Measurements from ENCODE around the gene TST. TPM values are rescaled to one million over a fixed set of nuclear protein-coding genes. Genes with fewer than 3 reads are reported as not detected.

The TST gene
- total and polyA plus RNA-seq, 2 of the 8 experiments (the other 6 are each of a cell fraction or from before 2014, with no cell fraction given) = 22.6 to 61.6 TPM

DNA sequence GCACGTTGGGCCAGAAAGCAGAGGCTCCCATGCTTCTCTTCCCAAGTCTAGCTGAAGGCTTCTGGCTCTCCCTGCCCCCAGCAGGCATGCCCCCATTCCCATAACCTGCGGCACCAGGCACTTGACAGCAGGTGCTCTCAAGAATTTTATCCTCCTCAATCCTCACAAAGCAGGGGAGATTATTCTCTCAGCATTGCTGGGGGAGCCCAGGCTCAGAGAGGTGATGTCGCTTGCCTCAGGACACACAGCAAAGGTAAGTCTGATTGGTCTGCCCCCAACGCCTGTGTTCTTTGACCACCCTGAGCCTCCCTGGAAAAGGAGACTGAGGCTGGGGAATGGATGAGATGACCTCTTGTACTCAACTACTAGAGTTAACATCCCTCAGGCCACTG, 4.8 kb downstream of the TST start:
- CTCF ChIA-PET (ENCODE audit: partially characterized antibody) = interaction anchor here (0.9 to 1.8 kb wide), 6 partner anchors 9 to 50 kb away, joined by 3 to 5 read pairs (median 4); no protein-coding TSS in a partner anchor
- 90% methylated on average over 4 of the region's 4 CpGs; no CpG with 5 or more reads in 1 of the 2 experiments for WGBS, 2 experiments (ENCODE audit: extremely low coverage in 1 of 2, insufficient coverage in 1 of 2, insufficient read length in 1 of 2, insufficient replicate concordance in 2 of 2, low coverage in 1 of 2, low lambda C conversion rate in 2 of 2, missing lambda C conversion rate in 1 of 2)
- no peak overlapping the region for H3K23ac ChIP-seq (ENCODE audit: insufficient read length)
- no peak overlapping the region for H3K18ac ChIP-seq (ENCODE audit: extremely low read depth, low read length)
- no peak overlapping the region for H2BK20ac ChIP-seq (ENCODE audit: low read length)
- H3K23me2 ChIP-seq (ENCODE audit: low read depth, low read length) = peaks cover 6% of the 10 kb centered on the region; the same call in 1 of the 2 replicates
- H4K8ac ChIP-seq (ENCODE audit: extremely low read depth, insufficient read depth, low read length) = no peak overlapping the region
- H4K5ac ChIP-seq (ENCODE audit: insufficient read length, low read depth, low read length) = no peak overlapping the region
- peaks cover 0 to 13% (median 1%) of the 10 kb centered on the region in 4 experiments; a peak in 2 of 8 replicates for H3K36me3 ChIP-seq (ENCODE audit: control insufficient read depth in 2 of 4, insufficient read depth in 4 of 4, low read length in 3 of 4)
- H2AK5ac ChIP-seq (ENCODE audit: low read depth, low read length) = no peak overlapping the region
- no peak overlapping the region for H3K4me2 ChIP-seq (ENCODE audit: insufficient read depth in 1 of 2, low read depth in 2 of 2, low read length in 2 of 2)
- H3K9me3 ChIP-seq (ENCODE audit: insufficient read depth in 2 of 2, low read depth in 1 of 2, low read length in 1 of 2) = no peaks in the 10 kb centered on the region
- no peaks in the 10 kb centered on the region; the same call in 1 of the 2 replicates for H3K79me1 ChIP-seq (ENCODE audit: low read depth, low read length)
- TF ChIP-seq TBP (IDR thresholded peaks at IDR 0.05; ENCODE audit: low read depth, low read length) = no peak
- TF ChIP-seq SP1 (IDR thresholded peaks at IDR 0.05; ENCODE audit: low read depth, low read length) = no peak
- no peak for TF ChIP-seq POU5F1 (IDR thresholded peaks at IDR 0.05; ENCODE audit: low read depth, low read length)
- TF ChIP-seq CREB1 (IDR thresholded peaks at IDR 0.05) = no peak
- no peak for TF ChIP-seq JUN (IDR thresholded peaks at IDR 0.05; ENCODE audit: low read depth, low read length)
- TF ChIP-seq TAF7 (optimal IDR thresholded peaks at IDR 0.05; ENCODE audit: borderline replicate concordance, low read depth, low read length) = no peak
- TF ChIP-seq, protein P1, sequence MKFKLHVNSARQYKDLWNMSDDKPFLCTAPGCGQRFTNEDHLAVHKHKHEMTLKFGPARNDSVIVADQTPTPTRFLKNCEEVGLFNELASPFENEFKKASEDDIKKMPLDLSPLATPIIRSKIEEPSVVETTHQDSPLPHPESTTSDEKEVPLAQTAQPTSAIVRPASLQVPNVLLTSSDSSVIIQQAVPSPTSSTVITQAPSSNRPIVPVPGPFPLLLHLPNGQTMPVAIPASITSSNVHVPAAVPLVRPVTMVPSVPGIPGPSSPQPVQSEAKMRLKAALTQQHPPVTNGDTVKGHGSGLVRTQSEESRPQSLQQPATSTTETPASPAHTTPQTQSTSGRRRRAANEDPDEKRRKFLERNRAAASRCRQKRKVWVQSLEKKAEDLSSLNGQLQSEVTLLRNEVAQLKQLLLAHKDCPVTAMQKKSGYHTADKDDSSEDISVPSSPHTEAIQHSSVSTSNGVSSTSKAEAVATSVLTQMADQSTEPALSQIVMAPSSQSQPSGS (IDR thresholded peaks at IDR 0.05; ENCODE audit: low read length) = no peak
- no peak for TF ChIP-seq ZNF274 (IDR thresholded peaks at IDR 0.05; ENCODE audit: borderline replicate concordance, extremely low read depth, low read length)
- TF ChIP-seq JUND (IDR thresholded peaks at IDR 0.05; ENCODE audit: low read length) = no peak
- TF ChIP-seq CHD1 (IDR thresholded peaks at IDR 0.05; ENCODE audit: low read depth, low read length) = no peak
- H3K27me3 ChIP-seq (replicated peaks in 1 of 4; ENCODE audit: control insufficient read depth in 3 of 4, extremely low read depth in 1 of 4, insufficient read depth in 3 of 4, low read length in 3 of 4) = no peaks in the 10 kb centered on the region
- no peak overlapping the region for H4K91ac ChIP-seq (replicated peaks; ENCODE audit: insufficient read length, low read length)
- H3K4me3 ChIP-seq (ENCODE audit: extremely low read depth in 1 of 4, insufficient read depth in 2 of 4, low read depth in 3 of 4, low read length in 4 of 4) = no peak overlapping the region
- POLR2A ChIA-PET (ENCODE audit: partially characterized antibody) = interaction anchor here (0.9 to 1.6 kb wide), 5 partner anchors 10 to 29 kb away, joined by 3 to 4 read pairs (median 3); no protein-coding TSS in a partner anchor
- DNase-seq (ENCODE audit: low read depth in 1 of 2, low spot score in 2 of 2) (no peak), FAIRE-seq (no peak)
- H4K20me1 ChIP-seq (replicated peaks in 1 of 2; ENCODE audit: control insufficient read depth in 1 of 2, insufficient read depth in 2 of 2, low read length in 2 of 2) = peaks cover 6 to 27% of the 10 kb centered on the region in 2 experiments
- H3K4me1 ChIP-seq (replicated peaks in 1 of 4; ENCODE audit: control insufficient read depth in 3 of 4, insufficient read depth in 4 of 4, low read length in 3 of 4) = peaks cover 0 to 16% (median 6%) of the 10 kb centered on the region in 4 experiments; a peak in 6 of 7 replicates
- H2BK15ac ChIP-seq (ENCODE audit: low read length) = no peak overlapping the region
- H3K56ac ChIP-seq (replicated peaks; ENCODE audit: insufficient read length, low read depth, low read length) = no peak overlapping the region
- no peak overlapping the region for H3K14ac ChIP-seq (ENCODE audit: insufficient read length)
- H3K4ac ChIP-seq (replicated peaks; ENCODE audit: insufficient read length, low read depth, low read length) = no peak overlapping the region
- no peak overlapping the region for H3K27ac ChIP-seq (ENCODE audit: low read depth, low read length)
- no peak overlapping the region for H2BK5ac ChIP-seq (ENCODE audit: low read depth, low read length)
- no peak overlapping the region for H2BK120ac ChIP-seq (replicated peaks; ENCODE audit: low read depth, low read length)
- H2AFZ ChIP-seq (ENCODE audit: low read length) = no peak overlapping the region
- no peak overlapping the region for H2BK12ac ChIP-seq (ENCODE audit: low read depth, low read length)
- H3K9ac ChIP-seq (replicated peaks in 1 of 4; ENCODE audit: extremely low read depth in 1 of 4, low read depth in 3 of 4, low read length in 3 of 4) = no peak overlapping the region
- peaks cover 0 to 9% of the 10 kb centered on the region in 2 experiments; a peak in 2 of 4 replicates for H3K79me2 ChIP-seq (ENCODE audit: control insufficient read depth in 1 of 2, insufficient read depth in 2 of 2, low read length in 2 of 2)

Data from H1 (cell line).